Measurements from ENCODE around the gene TGFBR2. TPM values are rescaled to one million over a fixed set of nuclear protein-coding genes. Genes with fewer than 3 reads are reported as not detected.
A peak's percentile ranks its signal among the peaks of the same experiment; 100 is the strongest.

Gene TGFBR2
- total RNA-seq, result 5.8 TPM

DNA sequence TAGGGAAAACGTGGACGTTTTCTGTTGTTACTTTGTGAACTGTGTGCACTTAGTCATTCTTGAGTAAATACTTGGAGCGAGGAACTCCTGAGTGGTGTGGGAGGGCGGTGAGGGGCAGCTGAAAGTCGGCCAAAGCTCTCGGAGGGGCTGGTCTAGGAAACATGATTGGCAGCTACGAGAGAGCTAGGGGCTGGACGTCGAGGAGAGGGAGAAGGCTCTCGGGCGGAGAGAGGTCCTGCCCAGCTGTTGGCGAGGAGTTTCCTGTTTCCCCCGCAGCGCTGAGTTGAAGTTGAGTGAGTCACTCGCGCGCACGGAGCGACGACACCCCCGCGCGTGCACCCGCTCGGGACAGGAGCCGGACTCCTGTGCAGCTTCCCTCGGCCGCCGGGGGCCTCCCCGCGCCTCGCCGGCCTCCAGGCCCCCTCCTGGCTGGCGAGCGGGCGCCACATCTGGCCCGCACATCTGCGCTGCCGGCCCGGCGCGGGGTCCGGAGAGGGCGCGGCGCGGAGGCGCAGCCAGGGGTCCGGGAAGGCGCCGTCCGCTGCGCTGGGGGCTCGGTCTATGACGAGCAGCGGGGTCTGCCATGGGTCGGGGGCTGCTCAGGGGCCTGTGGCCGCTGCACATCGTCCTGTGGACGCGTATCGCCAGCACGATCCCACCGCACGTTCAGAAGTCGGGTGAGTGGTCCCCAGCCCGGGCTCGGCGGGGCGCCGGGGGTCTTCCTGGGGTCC is at the start of gene TGFBR2:
Gene TGFBR2 (plus strand): TSS at position 301 of the 731 bp plus-strand sequence. CDS start 283 bp downstream, at position 584.
- DNase-seq, result peak; percentile 67

DNA sequence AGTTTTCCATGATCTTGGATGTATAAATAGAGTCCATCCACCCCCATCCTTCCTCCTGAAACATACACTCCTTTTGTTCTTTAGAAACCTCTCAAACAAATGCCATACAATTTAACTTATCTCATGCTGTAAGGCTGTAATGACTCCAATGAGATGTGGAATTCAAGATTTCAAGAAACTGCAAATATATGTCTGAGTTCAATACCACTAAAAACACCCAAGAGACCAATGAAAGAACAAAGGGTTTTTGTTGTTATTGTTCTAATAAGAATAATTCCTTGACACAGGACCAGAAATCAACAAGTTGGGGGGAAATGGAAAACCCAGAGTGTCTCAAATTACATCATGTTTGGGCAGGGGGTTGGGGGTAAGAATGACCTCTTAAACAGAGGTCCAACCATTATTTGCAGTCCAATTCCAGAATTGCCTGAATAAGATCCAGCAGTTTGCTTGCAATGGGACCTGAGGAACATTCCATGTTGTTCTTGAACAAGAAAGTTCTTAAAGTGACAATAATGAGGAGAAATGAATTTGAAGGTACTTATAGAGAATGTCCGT is 48.6 kb upstream of the TGFBR2 start:
- DNase-seq, result no peak

DNA sequence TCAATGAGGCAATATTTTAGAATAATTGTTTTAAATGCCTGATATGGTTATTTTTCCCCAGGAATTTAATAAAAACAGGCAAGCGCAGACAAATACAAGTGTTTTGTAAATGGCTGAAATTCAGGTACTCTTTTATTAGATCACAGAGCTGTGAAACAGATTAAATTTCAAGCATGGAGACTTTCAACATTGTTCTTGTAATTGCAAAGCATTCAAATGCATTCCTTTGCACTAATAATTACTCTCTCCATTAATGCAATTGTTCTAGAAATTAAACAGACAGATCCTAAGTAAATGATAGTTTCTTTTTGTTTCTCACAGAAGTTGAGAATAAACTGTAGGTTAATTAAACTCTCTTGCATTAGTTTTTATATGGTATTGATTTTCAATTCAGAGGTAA is 42.4 kb upstream of the TGFBR2 start:
- DNase-seq, result no peak

DNA sequence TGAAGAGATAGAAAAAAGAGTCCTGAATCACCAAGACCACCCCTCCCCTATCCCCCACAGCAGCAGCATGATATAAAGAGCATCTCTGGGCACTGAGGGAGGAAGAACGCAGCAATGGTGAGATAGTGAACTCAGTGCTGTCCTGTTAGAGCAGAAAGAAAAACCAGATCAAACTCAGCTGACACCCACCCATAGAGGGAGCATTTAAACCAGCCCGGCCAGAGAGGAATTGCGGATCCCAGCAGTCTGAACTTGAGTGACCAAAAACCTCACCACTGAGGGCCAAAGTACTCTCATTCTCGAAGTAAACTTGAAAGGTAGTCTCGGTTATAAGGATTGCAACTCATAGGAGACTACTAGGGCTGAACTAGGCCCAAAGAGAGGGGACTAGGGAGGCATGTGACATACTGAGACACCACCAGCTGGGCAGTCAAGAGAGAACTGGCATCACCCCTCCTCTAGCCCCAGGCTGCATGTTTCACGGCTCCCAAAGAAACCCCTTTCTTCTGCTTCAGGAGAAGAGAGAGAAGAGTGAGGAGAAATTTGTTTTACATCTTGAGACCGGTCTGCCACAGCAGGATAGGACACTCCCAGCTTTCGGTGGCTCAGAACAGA is 39.2 kb upstream of the TGFBR2 start:
- no peak for DNase-seq

DNA sequence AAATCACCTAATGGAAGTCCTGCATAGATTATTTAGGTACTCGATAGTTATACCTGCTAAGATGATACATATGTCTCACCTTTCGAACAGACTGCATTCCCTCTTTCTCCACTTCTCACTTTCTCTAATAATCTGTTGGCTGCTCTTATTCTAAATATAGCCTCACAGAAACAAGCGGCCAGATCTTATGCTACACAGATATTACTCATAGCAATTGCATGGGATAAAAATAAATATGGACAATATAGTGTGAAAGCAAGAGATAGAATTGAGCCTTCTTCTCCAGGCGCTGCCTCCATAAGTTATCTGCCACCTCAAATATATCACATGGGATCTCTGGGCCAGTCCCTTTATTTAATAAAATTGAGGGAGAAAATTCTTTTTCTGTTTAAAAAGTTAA is 29.5 kb upstream of the TGFBR2 start:
- DNase-seq, result no peak

DNA sequence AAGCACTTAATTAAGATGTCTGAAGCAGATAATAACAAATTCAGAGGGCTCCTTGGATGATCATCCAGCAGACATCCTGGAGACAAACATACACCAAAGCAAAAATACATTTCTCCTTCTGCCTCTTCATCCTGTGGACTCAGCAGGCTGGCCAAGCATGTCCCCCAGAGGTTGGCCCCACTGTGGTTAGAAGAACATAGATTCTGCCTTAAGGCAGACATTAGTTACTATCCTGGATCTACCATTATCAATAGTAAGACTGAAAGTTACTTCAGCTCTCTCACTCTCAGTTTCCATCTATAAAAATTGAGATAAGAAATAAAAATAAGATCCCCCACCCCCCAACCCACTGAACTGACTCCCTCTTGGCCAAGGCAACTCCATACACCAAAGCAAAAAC is 28.6 kb upstream of the TGFBR2 start:
- DNase-seq, result no peak

DNA sequence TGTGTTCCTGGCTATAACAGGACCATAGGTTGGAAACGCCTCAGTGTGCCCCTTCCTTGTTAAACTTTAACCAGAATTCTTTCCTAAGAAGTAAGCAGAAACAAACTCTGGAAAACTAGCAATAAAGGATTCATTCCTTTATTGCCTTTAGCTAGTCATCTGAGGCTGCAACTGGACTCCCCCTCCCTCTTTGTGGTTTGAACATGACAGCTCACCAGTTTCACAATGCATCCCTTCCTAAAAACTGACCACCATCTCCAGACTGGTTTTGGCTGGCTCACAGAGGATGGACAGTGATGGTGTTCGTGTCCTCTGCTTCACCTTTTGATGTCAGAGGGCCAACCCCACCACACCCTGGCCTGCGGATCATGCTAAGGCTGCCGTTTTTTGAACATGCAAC is 27.9 kb upstream of the TGFBR2 start:
- DNase-seq, result no peak

DNA sequence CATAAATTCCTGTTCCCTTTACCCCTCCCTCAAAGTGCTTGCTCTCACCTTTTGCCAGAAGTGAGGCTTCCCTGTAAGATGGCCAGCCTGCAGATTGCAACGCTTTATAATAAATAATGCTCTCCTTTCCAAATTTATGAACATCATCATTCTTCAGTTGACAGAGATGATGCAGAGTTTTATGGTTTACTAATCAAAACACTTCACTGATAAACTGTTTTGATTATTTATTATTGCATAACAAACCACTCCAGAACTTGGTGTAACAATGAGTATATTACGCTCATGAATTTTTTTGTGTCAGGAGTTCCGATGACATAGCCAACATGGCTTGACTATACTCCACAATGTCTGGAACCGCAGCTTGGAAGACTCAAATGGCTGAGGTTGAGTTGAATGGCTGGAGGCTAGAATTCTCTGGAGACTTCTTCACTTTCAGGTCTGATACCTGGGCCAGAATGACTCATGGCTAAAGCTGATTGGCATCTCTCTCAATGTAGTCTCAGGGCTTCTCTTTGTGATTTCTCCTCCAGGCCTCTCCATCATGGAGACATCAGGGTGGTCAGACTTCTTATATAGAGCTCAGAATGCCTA is 27.3 kb upstream of the TGFBR2 start:
- no peak for DNase-seq

DNA sequence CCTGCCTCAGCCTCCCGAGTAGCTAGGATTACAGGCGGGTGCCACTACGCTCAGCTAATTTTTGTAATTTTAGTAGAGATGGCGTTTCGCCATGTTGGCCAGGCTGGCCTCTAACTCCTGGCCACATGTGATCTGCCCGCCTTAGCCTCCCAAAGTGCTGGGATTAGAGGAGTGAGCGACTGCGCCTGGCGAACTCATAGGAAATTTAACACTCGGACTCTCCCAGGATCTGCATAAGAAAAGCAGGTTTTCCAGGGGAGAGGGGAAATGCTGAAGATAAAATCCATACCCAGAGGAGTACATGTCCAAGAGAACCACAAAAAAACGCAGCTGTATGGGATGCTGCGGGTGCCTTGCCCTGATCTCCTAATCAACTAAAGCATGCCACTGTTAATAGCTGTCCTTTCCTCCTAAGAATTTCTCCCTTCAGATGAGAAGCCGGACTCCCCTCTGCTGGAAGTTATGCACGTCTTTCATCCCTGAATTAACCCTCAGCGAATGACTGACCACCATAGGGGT is 25.3 kb upstream of the TGFBR2 start:
- DNase-seq, result no peak

DNA sequence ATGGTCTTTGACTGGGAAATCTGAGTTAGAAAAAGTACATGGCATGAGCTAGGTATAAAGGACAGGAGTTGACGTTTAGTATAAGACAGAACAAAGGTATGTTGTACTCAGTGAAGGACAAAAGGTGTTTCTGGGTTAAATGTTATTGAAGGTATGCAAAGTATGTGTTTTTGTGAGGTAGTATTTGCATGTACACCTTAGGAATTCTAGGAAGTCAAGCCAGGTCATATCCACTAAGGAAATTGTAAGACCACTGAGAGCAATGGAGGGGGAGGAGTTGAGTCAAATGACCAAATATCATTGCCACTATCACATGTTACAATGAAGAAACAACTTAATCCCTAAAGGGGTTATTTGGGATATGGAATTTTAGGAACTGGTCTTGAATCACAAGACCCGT is 24.4 kb upstream of the TGFBR2 start:
- DNase-seq, result no peak

DNA sequence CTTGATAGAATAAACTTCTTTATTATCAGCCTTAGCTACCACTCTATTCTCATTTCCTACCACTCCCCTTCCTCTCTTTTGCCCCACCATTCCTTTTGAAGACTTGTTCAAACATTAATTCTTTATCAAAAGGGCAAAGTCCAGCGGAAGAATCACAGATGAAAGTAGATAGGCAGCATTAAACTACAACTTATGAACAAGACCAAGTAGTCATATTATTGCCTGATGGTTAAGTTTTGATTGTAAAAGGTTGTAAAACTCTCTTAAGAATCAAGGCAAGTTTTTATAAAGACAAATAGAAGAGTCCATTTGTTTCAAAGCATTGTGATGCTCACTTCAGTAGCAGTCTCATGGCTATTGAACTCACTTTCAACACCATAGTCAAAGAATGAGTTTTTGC is 22.4 kb upstream of the TGFBR2 start:
- DNase-seq, result no peak

DNA sequence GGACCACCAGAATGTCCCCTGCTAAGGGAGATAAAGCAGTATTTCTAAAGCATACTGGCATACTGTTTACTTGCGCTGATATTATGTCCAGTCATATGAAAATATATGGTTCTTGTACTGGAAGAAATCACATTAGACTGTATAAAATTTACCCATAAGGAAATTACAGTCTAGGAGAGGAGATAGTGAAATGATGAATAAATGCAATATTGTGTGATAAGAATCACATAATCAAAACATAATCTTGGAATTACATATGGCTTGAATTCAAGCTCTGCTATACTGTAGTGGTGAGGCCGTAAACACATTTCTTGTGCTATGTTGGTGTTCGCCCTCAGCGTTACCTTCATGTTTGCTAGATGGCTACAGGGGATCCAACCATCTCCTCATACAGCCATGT is 20.7 kb upstream of the TGFBR2 start:
- no peak for DNase-seq

DNA sequence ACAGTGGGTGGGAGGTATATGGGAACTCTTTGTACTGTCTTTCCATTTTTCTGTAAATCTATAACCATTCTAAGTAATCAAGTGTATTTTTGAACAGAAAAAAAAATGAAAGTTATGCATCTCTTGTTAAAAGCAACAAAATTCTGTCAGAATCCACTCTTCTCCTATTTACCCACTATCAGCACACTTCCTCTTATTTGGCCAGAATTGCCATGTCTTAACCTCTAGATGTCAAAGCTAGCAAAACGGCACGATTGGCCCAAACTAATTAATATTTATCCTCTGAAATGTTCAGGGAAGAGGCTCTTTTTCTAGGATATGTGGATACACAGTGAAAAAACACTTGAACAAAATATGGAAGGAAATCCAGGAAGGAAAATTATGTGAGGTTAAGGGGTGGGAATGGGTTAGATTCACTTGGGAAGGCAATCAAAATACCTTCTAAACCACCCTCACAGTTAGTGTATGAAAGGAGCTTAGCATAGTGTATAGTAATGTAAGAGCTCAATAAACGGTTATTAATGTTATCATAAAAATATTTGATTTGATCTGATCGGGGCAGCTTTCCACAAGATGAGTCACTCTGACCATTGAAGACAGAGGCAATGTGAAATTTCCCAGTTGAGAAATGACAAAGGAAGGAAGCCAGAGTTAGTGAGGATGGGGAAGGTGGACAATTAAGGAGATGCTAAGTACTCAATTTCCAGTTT is 20.1 kb upstream of the TGFBR2 start:
- DNase-seq, result no peak

DNA sequence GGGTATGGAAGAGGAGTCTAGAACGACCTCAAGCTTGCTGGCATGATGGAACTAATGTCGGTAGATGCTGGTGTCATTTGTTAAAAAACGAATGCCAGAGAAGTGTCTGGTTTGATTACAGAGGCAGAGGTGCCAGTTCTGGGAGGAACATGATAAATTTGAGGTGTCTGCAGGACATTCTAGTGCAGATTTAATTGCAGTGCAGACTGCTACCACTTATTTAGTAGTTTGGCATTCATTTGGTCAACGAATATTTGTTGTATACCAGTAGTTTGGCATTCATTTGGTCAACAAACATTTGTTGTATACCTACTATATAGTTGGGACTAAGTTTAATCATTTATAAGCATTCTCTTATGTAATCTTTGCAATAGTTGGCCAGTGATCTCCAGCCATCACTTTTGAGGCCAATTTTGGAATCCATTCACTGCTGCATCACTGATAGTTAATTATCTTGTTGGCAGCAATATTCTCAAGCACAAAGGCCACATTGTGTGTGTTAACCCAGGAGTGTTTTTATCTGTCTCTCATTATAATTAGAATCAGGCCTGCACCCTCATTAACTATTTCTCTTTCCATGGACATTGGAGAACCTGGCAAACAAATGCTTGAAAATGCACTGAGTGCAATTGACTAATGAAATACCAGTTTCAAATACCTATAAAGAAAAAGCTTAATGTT is 19.5 kb upstream of the TGFBR2 start:
- DNase-seq, result no peak

DNA sequence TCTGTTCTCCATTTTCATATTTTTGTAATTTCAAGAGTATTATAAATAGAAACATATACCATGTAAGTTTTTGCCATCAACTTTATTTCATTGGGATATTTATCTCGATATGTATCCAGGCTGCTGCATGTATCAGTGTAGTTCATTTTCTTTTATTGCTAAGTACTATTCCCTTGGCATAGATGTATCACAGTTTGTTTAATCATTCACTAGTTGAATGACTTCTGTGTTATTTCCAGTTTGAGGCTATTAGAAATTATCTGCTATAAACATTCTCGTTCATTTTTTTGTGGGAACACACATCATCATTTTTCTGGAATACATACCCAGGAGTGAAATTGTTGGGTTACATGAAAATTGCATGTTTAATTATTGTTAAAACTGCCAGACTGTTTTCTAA is 18.5 kb upstream of the TGFBR2 start:
- no peak for DNase-seq

DNA sequence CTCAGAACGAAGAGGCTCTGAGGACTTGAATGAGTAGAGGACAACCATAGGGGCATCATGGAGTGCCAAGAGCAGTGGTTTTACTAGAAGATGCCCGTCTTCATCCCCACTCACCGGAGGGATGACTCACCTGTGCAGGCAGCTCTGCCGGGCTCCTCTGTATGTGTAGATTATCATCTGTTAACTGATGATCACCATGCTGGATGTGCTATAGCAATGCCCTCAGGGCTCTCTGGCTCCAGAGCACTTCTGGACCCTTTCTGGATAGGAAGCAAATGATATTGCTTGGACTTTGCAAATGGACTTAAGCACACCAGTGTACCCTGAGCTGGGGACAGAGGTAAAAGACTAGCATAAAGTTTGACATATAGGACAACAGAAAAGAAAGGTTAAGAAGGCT is 10.2 kb upstream of the TGFBR2 start:
- no peak for DNase-seq

DNA sequence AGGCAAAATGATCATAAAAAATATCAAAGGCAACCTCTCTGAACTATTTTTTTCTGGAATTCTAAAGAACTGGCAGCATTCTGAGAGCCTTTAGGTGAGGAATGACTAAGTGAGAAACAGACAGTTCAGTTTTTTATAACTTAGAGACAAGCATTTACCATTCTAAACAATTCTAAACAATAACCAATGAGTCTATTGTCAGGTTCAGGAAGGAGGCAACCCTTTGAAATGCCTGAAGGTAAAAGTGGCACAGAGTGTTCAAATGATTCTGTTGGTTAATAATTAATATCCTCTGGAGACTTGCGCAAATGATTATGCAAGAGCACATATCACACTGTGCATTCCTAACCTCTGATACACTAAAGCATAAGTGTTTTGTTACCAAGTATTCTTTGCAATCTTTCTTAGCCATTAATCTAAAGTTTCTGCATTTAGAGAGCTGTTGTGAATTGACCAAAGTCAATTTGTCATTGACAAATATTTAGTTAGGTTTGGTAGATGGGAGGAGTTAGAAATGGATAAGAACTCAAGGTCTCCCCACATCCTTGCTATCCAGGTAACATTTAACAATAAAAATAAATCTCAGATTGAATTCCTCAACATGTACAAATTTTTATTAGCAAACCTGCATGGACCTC is 9.2 kb upstream of the TGFBR2 start:
- no peak for DNase-seq

DNA sequence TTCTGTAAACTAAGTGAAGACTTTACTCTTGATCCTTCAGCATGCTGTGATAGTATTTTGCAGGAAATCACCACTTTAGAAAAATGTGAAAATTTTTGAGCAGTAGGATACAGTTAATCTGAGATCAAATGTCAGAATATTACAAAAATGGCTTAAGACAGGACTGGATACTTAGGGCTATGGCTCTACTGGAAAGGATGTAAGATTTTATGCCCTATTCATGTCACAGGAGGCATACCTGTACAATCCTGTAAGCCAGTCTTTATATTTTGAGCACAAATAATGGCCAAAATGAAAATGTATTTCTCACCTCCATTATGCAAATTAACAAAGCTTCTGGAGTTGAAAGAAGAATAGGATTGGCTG is 8.6 kb upstream of the TGFBR2 start:
- DNase-seq, result no peak

DNA sequence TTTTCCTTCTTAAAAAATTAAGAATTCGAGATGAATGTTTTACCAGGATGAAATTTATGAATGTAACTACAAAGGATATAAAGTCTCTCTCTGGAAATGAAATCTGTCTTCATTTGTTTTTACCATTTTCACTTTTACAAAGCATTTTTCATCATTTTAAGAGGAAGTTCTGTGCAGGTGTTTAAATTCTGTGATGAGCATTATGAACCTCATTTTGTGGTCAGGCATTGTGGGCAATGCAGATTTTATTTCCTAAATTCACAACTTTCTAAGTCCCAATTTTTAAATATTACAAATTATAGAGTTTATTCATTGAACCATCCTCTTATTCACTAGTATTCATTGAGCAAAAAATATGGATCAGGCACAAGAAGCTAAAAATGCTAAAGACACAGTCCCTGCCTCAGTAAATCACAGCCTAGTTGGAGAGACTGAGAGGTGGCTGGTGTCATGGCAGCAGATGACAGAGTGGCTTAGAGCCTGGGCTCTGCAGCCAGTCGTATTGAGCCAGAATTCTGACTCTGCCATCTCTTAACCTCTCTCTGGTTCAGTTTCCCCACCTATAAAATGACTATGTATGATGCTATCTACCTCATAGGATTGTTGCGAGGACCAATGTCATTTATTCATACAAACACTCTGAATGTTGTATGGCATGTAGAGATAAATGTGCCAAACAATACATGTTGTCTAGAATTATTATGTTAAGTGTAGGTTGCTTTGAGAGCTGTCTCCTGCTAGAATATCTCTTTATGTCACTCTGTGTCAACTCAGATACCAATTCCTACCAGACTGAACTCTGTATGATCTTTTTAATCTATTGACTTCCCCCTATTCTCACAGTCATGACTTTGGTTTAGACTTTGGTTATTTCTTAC is 7.5 kb upstream of the TGFBR2 start:
- no peak for DNase-seq

DNA sequence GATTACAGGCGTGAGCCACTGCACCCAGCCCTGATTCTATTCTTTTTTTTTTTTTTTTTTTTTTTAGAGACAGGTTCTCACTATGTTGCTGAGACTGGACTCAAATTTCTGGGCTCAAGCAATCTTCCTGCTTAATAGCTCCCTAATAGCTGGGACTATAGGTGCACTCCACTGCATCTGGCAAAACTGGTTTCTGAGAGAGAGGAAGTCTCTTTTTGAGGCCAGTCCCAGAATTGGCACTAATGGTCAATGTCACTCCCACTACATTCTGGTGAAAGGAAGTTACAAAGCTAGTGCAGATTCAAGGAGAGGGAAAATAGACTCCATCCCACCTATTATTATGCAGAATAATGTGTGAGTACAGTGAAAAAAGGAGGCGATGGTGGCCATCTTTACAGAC is 5.8 kb upstream of the TGFBR2 start:
- DNase-seq, result no peak

DNA sequence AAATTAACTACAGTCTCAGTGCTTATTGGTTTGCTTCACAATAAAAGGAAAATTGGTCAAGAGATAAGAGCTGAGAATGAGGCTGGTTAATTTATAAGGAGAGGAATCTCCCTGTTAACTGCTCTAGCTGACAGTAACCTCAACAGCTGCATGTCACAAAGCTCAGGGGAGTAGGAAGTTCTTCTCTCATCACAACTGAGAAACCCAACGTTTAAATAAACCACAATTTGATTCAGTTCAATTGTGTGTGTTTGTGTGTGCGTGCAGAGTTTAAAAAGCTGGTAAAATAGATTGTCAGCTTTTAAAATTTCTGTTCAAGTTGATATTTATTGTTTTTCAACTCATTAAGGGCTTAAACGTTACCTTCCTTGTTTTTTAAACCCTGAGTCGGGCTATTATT is 3.5 kb upstream of the TGFBR2 start:
- no peak for DNase-seq

All from occipital lobe (tissue), 2 donors.